OCI-LY1 (cell line): ENCODE data around the gene ANKRD24.

ENCODE experiments used
- CTCF ChIP-seq: fragments of 200-600 bp; sonication (generic), shearing (Covaris generic); IDR thresholded peaks from 2 replicates; pipeline ENCODE4 v1.5.1; 2017; ENCODE audit warnings: mild to moderate bottlenecking, antibody characterized with exemption, low read length, moderate library complexity, mixed read lengths
- EZH2 ChIP-seq: fragments of 200-600 bp; sonication (generic), shearing (Covaris generic); IDR thresholded peaks from 2 replicates; pipeline ENCODE4 v1.8.0; 2017; ENCODE audit warnings: borderline replicate concordance, mixed run types, mild to moderate bottlenecking, antibody characterized with exemption, low read length, moderate library complexity, mixed read lengths

GRCh38 chr19:4225885-4226284, 43.4 kb downstream of the ANKRD24 start:
- TF ChIP-seq CTCF: no peak
- TF ChIP-seq EZH2: no peak
